ENCODE results near the gene NECAB2.

DNA sequence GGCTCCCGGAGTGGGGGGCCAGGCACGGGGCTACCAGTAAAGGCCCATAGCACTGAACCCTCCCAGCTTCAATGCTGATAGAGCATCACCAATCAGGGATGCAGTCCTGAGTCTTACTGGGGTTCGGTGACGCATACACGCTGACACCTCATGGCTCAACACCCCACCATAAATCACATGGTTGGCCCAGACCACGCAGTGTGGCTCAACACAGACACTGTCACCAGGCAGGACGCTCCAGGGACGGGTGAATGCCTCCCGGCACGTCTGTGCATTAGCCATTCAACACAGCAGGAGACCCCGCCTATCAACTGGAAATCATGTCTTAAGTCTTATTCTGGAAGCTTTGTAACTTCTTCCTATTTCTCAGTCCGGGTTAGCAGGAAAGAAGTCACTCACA is 35.0 kb downstream of the NECAB2 start:
- TF ChIP-seq, protein P1, sequence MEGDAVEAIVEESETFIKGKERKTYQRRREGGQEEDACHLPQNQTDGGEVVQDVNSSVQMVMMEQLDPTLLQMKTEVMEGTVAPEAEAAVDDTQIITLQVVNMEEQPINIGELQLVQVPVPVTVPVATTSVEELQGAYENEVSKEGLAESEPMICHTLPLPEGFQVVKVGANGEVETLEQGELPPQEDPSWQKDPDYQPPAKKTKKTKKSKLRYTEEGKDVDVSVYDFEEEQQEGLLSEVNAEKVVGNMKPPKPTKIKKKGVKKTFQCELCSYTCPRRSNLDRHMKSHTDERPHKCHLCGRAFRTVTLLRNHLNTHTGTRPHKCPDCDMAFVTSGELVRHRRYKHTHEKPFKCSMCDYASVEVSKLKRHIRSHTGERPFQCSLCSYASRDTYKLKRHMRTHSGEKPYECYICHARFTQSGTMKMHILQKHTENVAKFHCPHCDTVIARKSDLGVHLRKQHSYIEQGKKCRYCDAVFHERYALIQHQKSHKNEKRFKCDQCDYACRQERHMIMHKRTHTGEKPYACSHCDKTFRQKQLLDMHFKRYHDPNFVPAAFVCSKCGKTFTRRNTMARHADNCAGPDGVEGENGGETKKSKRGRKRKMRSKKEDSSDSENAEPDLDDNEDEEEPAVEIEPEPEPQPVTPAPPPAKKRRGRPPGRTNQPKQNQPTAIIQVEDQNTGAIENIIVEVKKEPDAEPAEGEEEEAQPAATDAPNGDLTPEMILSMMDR (conservative IDR thresholded peaks at IDR 0.05; ENCODE audit: low read length): no peak
- TF ChIP-seq EZH2phosphoT487 (IDR thresholded peaks at IDR 0.05; ENCODE audit: borderline replicate concordance): no peak
